Body of pancreas (tissue), 4 donors: ENCODE data around the gene SLC40A1. TPM values are rescaled to one million over a fixed set of nuclear protein-coding genes. Genes with fewer than 3 reads are reported as not detected.

Experiments
- ATAC-seq: fragments of 150-250 bp; one replicate; pipeline ENCODE4 v1.9.1; 2016
- DNase-seq, 4 donors: peaks; one replicate each; pipeline ENCODE4 v3.0.0-alpha.2; 2019
- H3K27ac ChIP-seq, 4 donors: fragments of 200-600 bp; sonication (generic); 1 replicate in 3 of 4; 2 replicates in 1 of 4; pipeline versions ENCODE4 v1.5.1 to v1.6.1; 2016 to 2019; ENCODE audit warnings: mild to moderate bottlenecking in 1 of 4, mixed read lengths in 1 of 4, moderate library complexity in 1 of 4
- H3K27me3 ChIP-seq, 2 donors: fragments of 200-600 bp; sonication (generic); one replicate each; pipeline ENCODE4 v1.6.0; 2016; ENCODE audit warnings: mild to moderate bottlenecking in 1 of 2
- H3K36me3 ChIP-seq, 2 donors: fragments of 200-600 bp; sonication (generic); replicated peaks in 1 of 2; 2 replicates each; pipeline ENCODE4 v1.5.1; 2016; ENCODE audit warnings: low read depth in 2 of 2; ENCODE audit not compliant: insufficient read depth in 1 of 2
- H3K4me1 ChIP-seq: fragments of 200-600 bp; sonication (generic); one replicate; pipeline ENCODE4 v1.6.0; 2016
- H3K4me3 ChIP-seq, 2 donors: fragments of 200-600 bp; sonication (generic); 1 replicate in 1 of 2; 2 replicates in 1 of 2; pipeline ENCODE4 v1.5.1; 2016 to 2019
- H3K9me3 ChIP-seq, 3 donors: fragments of 200-600 bp; sonication (generic); 1 replicate in 2 of 3; 2 replicates in 1 of 3; pipeline ENCODE4 v1.5.1; 2016
- POLR2A ChIP-seq, 3 donors: fragments of 450-650 bp; IDR thresholded peaks; one replicate each; pipeline ENCODE4 v1.6.1; 2016; ENCODE audit warnings: antibody characterized with exemption in 3 of 3, mild to moderate bottlenecking in 2 of 3
- WGBS, 2 donors: methylation state at CpG; one replicate each; pipeline ENCODE4 v1.1.5; 2017; 5-methylcytosine and 5-hydroxymethylcytosine counted together
- intact Hi-C: fragments of 100-400 bp; cut with DNase I; formaldehyde crosslinking; loops from one replicate; pipeline ENCODE4 v1.15.1; 2023
- total RNA-seq, 2 donors: library from RNA; depleted of rRNA; stranded (reverse); fragments of >200 nt; gene quantifications; one replicate each; pipeline ENCODE4 v1.1.0, GENCODE V29; 2016
- TF ChIP-seq, protein P1 (sequence below), 7 experiments: fragments of 450-650 bp in 4 of 7; fragments of 200-600 bp in 3 of 7; sonication (generic) in 3 of 7; IDR thresholded peaks; one replicate each; pipeline ENCODE4 v1.5.1; 2016 to 2019; ENCODE audit warnings: antibody characterized with exemption in 7 of 7

Gene SLC40A1
- total RNA-seq, 2 donors from 2014 or later, result 30.3 to 61.2 TPM

DNA sequence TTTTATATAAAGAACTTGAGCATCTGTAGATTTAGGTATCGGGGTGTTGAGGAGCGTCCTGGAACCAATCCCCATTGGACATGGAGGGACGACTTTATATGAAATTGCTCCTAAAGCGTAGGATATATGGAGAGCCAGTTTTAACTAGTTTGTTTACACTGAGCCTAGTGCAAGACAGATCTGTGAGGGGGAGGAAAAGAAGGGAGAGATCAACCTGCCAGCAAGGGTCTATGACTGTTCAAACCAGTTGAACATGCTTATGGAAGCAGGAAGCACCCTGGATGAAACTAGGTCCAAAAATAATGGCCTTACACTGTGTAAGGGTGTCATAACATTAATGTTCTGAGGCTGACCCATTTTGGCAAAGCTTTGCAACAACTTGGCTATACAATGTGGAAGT is 34.0 kb upstream of the SLC40A1 start:
- no peak for ATAC-seq
- Histone ChIP-seq H3K27me3 (no peaks in the 10 kb centered on the region), H3K27ac (no peak overlapping the region), H3K9me3 (no peaks in the 10 kb centered on the region), H3K4me3 (no peak overlapping the region), H3K4me1 (peaks cover 16% of the 10 kb centered on the region), H3K36me3 (no peaks in the 10 kb centered on the region)
- no peak for TF ChIP-seq POLR2A (IDR thresholded peaks at IDR 0.05)
- TF ChIP-seq, protein P1, sequence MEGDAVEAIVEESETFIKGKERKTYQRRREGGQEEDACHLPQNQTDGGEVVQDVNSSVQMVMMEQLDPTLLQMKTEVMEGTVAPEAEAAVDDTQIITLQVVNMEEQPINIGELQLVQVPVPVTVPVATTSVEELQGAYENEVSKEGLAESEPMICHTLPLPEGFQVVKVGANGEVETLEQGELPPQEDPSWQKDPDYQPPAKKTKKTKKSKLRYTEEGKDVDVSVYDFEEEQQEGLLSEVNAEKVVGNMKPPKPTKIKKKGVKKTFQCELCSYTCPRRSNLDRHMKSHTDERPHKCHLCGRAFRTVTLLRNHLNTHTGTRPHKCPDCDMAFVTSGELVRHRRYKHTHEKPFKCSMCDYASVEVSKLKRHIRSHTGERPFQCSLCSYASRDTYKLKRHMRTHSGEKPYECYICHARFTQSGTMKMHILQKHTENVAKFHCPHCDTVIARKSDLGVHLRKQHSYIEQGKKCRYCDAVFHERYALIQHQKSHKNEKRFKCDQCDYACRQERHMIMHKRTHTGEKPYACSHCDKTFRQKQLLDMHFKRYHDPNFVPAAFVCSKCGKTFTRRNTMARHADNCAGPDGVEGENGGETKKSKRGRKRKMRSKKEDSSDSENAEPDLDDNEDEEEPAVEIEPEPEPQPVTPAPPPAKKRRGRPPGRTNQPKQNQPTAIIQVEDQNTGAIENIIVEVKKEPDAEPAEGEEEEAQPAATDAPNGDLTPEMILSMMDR (IDR thresholded peaks at IDR 0.05), result no peak
- intact Hi-C loops, result no loop called here
- 90% methylated on average over 4 of the region's 4 CpGs for WGBS, 2 donors
- no peak for DNase-seq

DNA sequence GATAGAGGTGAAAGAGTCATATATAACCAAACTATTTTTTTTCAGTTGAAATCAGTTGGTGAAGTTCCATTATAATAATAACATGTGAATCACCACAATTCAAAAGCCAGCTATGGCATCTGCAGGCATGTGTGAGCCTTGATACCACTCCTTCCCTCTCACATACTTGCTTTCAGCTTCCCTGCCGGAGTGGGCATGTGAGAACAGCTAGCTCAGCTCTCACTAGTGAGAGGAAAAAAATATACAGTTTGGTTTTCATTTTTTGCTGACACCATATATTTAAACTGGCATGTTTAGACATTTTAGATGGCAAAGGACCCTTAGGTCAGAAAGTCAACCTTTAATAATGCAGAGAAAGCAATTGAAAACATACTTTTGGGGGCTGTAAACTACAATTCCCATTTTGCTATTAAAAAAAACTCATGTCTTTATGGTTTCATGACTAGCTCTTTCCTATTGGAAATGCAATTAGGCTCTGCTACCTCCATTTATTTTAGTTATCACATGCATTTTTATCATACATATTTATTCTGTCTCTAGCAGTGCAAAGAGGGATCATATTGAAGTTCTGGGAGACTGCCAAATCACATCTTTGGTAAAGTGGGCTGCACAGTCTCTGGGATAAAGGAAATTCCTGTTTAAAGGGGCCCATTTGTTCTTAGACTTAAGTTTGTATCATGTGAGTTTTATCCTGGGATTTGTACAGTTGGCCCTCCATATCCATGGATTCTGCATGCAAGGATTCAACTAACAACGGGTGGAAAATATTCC is 33.2 kb upstream of the SLC40A1 start:
- no peaks in the 10 kb centered on the region for H3K9me3 ChIP-seq
- H3K27me3 ChIP-seq, result no peaks in the 10 kb centered on the region
- no peaks in the 10 kb centered on the region for H3K36me3 ChIP-seq
- H3K27ac ChIP-seq, result peak overlapping the region in 1 of 4 donors; percentile 7
- no peak for TF ChIP-seq POLR2A (IDR thresholded peaks at IDR 0.05)
- TF ChIP-seq, protein P1 (IDR thresholded peaks at IDR 0.05), result no peak
- intact Hi-C loops, result no loop called here
- 72 to 73% methylated on average over 2 of the region's 2 CpGs for WGBS, 2 donors
- peaks cover 16% of the 10 kb centered on the region for H3K4me1 ChIP-seq
- ATAC-seq, result no peak
- DNase-seq, result no peak
- no peak overlapping the region for H3K4me3 ChIP-seq

DNA sequence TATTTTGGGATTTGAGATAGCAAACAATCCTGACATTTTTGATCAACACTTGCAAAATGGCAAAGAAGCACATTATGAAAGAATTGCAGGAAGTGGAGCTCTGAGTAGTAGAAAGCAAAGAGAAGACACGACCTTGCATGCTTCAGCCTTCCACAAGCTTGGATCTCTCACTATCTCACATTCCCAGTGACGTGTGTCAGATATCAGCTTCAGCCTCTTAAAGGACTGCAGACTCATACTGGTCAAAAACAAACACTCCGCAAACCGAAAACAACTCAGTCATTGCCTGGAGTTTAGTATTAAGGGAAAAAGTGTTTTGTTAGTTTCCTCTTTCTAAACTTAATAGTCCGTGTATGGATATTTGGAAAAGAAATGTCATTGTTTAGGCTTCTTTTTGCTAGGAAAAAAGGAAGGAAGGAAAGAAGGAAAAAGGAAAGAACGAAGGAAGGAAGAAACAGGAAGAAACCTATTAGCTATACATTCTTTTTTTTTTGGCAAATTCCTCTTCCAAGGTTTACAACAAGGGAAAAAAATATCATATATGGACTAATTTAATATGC is 32.6 kb upstream of the SLC40A1 start:
- no peaks in the 10 kb centered on the region for H3K9me3 ChIP-seq
- peaks cover 16% of the 10 kb centered on the region for H3K4me1 ChIP-seq
- no peaks in the 10 kb centered on the region for H3K27me3 ChIP-seq
- peak overlapping the region in 2 of 4 donors; percentile 6 to 7 for H3K27ac ChIP-seq
- H3K36me3 ChIP-seq, result no peaks in the 10 kb centered on the region
- peak; percentile 91 for ATAC-seq
- TF ChIP-seq, protein P1 (IDR thresholded peaks at IDR 0.05), result no peak
- H3K4me3 ChIP-seq, result no peak overlapping the region
- WGBS, 2 donors, result 9 to 14% methylated on average over 6 of the region's 6 CpGs
- intact Hi-C loops, result no loop called here
- DNase-seq, result peak in 3 of 4 donors; percentile 16 to 52 (median 25)

DNA sequence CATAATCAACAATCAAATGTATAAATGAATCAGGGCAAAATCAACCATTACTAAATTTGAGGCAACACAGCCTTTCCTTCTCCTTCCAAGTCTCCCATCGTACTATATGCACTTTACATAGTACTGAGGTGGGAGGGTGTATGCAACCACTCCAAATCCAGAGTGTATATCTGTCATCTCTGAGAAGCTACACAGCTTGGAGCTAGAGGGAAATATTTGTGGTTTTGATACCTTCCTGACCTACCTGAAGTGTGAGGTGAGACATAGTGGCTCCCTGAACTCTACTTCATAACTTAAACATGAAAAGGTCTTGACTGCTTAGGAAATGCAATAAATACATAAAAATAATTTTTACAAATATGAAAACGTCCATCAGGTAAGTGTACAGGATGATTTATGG is 30.1 kb upstream of the SLC40A1 start:
- DNase-seq (no peak), ATAC-seq (no peak)
- TF ChIP-seq, protein P1 (IDR thresholded peaks at IDR 0.05), result no peak
- no peak for TF ChIP-seq POLR2A (IDR thresholded peaks at IDR 0.05)
- no peak overlapping the region for H3K4me3 ChIP-seq
- intact Hi-C loops, result no loop called here
- H3K9me3 ChIP-seq, result no peaks in the 10 kb centered on the region
- 62 to 78% methylated on average over 2 of the region's 2 CpGs for WGBS, 2 donors
- H3K27ac ChIP-seq, result no peak overlapping the region
- no peaks in the 10 kb centered on the region for H3K36me3 ChIP-seq
- H3K4me1 ChIP-seq, result peaks cover 16% of the 10 kb centered on the region
- no peaks in the 10 kb centered on the region for H3K27me3 ChIP-seq

DNA sequence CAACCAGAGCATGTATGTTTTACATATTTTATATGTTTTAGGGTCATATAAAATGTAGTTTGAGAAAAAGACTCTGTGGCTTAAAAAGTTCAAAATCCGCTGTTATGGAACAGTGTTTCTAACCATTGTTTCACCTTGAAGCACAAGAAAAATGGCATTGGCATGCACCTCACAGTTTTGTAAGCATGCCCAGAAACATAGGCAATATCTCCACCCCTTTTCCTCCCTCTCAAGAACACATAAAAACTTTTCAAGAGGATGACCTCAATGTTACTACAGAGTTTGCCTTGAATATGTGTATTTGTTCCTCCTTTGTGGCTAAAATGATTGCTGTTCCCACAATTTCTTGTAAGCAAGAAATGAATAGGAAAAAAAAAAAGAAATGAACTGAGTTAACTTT is 29.3 kb upstream of the SLC40A1 start:
- no peak overlapping the region for H3K4me3 ChIP-seq
- no peak for TF ChIP-seq POLR2A (IDR thresholded peaks at IDR 0.05)
- H3K27ac ChIP-seq, result no peak overlapping the region
- H3K27me3 ChIP-seq, result no peaks in the 10 kb centered on the region
- no peaks in the 10 kb centered on the region for H3K9me3 ChIP-seq
- H3K4me1 ChIP-seq, result peaks cover 16% of the 10 kb centered on the region
- H3K36me3 ChIP-seq, result no peaks in the 10 kb centered on the region
- ATAC-seq (no peak), DNase-seq (no peak)
- 91 to 96% methylated on average over 1 of the region's 1 CpG for WGBS, 2 donors
- intact Hi-C loops, result no loop called here
